Testis (tissue), 2 donors: ENCODE data around the gene GRM8.

Experiments used
- CTCF ChIP-seq, 3 experiments: fragments of 450-650 bp in 2 of 3; fragments of 200-600 bp in 1 of 3; sonication (generic) in 1 of 3; IDR thresholded peaks; one replicate each; pipeline ENCODE4 v1.5.1; 2016 to 2019; ENCODE audit warnings: antibody characterized with exemption in 3 of 3, mild to moderate bottlenecking in 2 of 3, moderate library complexity in 1 of 3
- POLR2A ChIP-seq: fragments of 450-650 bp; IDR thresholded peaks from one replicate; pipeline ENCODE4 v1.6.1; 2017; ENCODE audit warnings: antibody characterized with exemption, mild to moderate bottlenecking, moderate library complexity

- TF ChIP-seq CTCF (IDR thresholded peaks at IDR 0.05), result no peak
- no peak for TF ChIP-seq POLR2A
These were observed 159.4 kb downstream of the GRM8 start for GRCh38 chr7:127093340-127093739.
